Karpas-422 (cell line): ENCODE results near the gene PPM1G. TPM values are rescaled to one million over a fixed set of nuclear protein-coding genes. Genes with fewer than 3 reads are reported as not detected.

ENCODE experiments used
- DNase-seq: peaks from one replicate; pipeline ENCODE4 v3.0.0-alpha.2; 2015
- H2AFZ ChIP-seq: fragments of 200-600 bp; sonication (generic); 2 replicates; pipeline ENCODE4 v1.6.1; 2014; ENCODE audit warnings: antibody characterized with exemption, low read length, mixed read lengths
- H3K27ac ChIP-seq: fragments of 200-600 bp; sonication (generic); 2 replicates; pipeline ENCODE4 v1.5.1; 2014; ENCODE audit warnings: mild to moderate bottlenecking, low read length, moderate library complexity
- H3K27me3 ChIP-seq: fragments of 200-600 bp; sonication (generic); 2 replicates; pipeline ENCODE4 v1.6.1; 2014; ENCODE audit warnings: low read length, mixed read lengths
- H3K36me3 ChIP-seq: fragments of 200-600 bp; sonication (generic); 2 replicates; pipeline ENCODE4 v1.6.1; 2014; ENCODE audit warnings: low read length, mixed read lengths; ENCODE audit not compliant: insufficient read depth
- H3K4me1 ChIP-seq: fragments of 200-600 bp; sonication (generic); 2 replicates; pipeline ENCODE4 v1.6.1; 2014; ENCODE audit warnings: mild to moderate bottlenecking, low read length, mixed read lengths
- H3K4me2 ChIP-seq: fragments of 200-600 bp; sonication (generic); 2 replicates; pipeline ENCODE4 v1.6.1; 2014; ENCODE audit warnings: low read length, low read depth, mild to moderate bottlenecking; ENCODE audit not compliant: poor library complexity, severe bottlenecking
- H3K4me3 ChIP-seq: fragments of 200-600 bp; sonication (generic); 2 replicates; pipeline ENCODE4 v1.5.1; 2014; ENCODE audit warnings: mild to moderate bottlenecking, antibody characterized with exemption, low read length, mixed read lengths
- H3K79me2 ChIP-seq: fragments of 200-600 bp; sonication (generic); 2 replicates; pipeline ENCODE4 v1.6.1; 2014; ENCODE audit warnings: mild to moderate bottlenecking, low read length, mixed read lengths
- H3K9ac ChIP-seq: fragments of 200-600 bp; sonication (generic); 2 replicates; pipeline ENCODE4 v1.6.0; 2014; ENCODE audit warnings: low read length
- H3K9me2 ChIP-seq: fragments of 200-600 bp; sonication (generic), shearing (Covaris generic); replicated peaks from 2 replicates; pipeline ENCODE4 v1.6.0; 2014; ENCODE audit warnings: mild to moderate bottlenecking, low read length, moderate library complexity; ENCODE audit not compliant: insufficient read depth
- H3K9me3 ChIP-seq: fragments of 300-700, 200-600 bp; sonication (generic); 2 replicates; pipeline ENCODE4 v1.6.1; 2014; ENCODE audit warnings: low read length, mixed read lengths
- H4K20me1 ChIP-seq: fragments of 200-600 bp; sonication (generic); 2 replicates; pipeline ENCODE4 v1.6.1; 2014; ENCODE audit warnings: mild to moderate bottlenecking, antibody characterized with exemption, low read length, low read depth; ENCODE audit not compliant: insufficient read depth
- total RNA-seq: library from RNA; depleted of rRNA; stranded (reverse); fragments of >200 nt; shearing (Covaris generic); gene quantifications from 2 replicates; pipeline ENCODE4 v1.2.3, GENCODE V29; 2014; ENCODE audit warnings: low replicate concordance

PPM1G gene
- total RNA-seq, 1 experiment from 2014 or later = 66.9 TPM

DNA sequence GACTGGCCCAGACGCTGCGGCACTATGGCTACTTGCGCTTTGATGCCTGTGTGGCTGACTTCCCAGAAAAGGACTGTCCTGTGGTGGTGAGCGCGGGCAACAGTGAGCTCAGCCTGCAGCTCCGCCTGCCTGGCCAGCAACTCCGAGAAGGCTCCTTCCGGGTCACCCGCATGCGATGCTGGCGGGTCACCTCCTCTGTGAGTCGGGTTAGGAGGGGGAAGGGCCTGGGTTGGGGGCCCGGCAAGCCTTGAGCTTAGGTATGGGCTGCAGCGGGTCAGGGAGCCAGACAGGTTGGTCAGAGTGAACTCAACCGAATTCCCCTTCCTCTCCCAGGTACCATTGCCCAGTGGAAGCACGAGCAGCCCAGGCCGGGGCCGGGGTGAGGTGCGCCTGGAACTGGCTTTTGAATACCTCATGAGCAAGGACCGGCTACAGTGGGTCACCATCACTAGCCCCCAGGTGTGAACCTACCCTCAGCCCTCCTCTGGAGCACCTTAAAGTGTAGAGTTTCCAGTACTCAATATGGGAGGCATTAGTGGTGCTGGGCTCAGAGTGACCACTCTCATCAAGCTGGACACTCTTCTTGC lies 33.8 kb downstream of the PPM1G start:
- H3K9me3 ChIP-seq = no peaks in the 10 kb centered on the region
- peaks cover 26% of the 10 kb centered on the region for H3K36me3 ChIP-seq
- no peak overlapping the region for H2AFZ ChIP-seq
- peaks cover 32% of the 10 kb centered on the region for H3K4me1 ChIP-seq
- H3K9me2 ChIP-seq = no peaks in the 10 kb centered on the region
- H4K20me1 ChIP-seq = no peaks in the 10 kb centered on the region
- peaks cover 30% of the 10 kb centered on the region for H3K79me2 ChIP-seq
- no peak overlapping the region for H3K9ac ChIP-seq
- H3K4me3 ChIP-seq = no peak overlapping the region
- H3K27me3 ChIP-seq = no peaks in the 10 kb centered on the region
- H3K4me2 ChIP-seq = no peak overlapping the region
- DNase-seq = no peak
- no peak overlapping the region for H3K27ac ChIP-seq

DNA sequence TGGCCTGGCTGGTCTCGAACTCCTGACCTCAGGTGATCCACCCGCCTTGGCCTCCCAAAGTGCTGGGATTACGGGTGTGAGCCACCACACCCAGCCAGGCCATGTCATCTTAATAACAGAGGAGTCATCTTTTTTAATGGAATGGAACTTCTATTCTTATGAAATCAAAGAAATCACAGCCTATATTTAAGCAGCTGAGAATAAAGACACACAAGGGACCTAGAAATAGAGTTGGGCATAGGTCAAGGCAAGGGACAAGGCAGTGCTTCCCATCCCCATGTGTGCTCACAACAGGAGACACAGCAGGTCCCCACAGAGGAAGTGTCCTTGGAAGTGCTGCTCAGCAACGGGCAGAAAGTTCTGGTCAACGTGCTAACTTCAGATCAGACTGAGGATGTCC lies 35.8 kb downstream of the PPM1G start:
- Histone ChIP-seq H3K9me2 (no peaks in the 10 kb centered on the region), H3K36me3 (peaks cover 28% of the 10 kb centered on the region), H3K4me1 (peaks cover 27% of the 10 kb centered on the region), H2AFZ (no peak overlapping the region), H3K9ac (no peak overlapping the region), H3K27me3 (no peaks in the 10 kb centered on the region), H3K27ac (no peak overlapping the region), H4K20me1 (no peaks in the 10 kb centered on the region), H3K4me3 (no peak overlapping the region), H3K79me2 (peaks cover 46% of the 10 kb centered on the region), H3K9me3 (no peaks in the 10 kb centered on the region), H3K4me2 (no peak overlapping the region)
- DNase-seq = no peak

GRCh38 chr2:27372937-27373336 lies 36.5 kb downstream of the PPM1G start:
- no peaks in the 10 kb centered on the region for H3K9me2 ChIP-seq
- H3K4me3 ChIP-seq = no peak overlapping the region
- no peak overlapping the region for H3K9ac ChIP-seq
- DNase-seq = no peak
- H3K36me3 ChIP-seq = peaks cover 31% of the 10 kb centered on the region
- H4K20me1 ChIP-seq = no peaks in the 10 kb centered on the region
- no peak overlapping the region for H2AFZ ChIP-seq
- H3K27ac ChIP-seq = no peak overlapping the region
- peaks cover 32% of the 10 kb centered on the region for H3K4me1 ChIP-seq
- H3K4me2 ChIP-seq = no peak overlapping the region
- no peaks in the 10 kb centered on the region for H3K9me3 ChIP-seq
- no peaks in the 10 kb centered on the region for H3K27me3 ChIP-seq
- H3K79me2 ChIP-seq = peaks cover 48% of the 10 kb centered on the region

DNA sequence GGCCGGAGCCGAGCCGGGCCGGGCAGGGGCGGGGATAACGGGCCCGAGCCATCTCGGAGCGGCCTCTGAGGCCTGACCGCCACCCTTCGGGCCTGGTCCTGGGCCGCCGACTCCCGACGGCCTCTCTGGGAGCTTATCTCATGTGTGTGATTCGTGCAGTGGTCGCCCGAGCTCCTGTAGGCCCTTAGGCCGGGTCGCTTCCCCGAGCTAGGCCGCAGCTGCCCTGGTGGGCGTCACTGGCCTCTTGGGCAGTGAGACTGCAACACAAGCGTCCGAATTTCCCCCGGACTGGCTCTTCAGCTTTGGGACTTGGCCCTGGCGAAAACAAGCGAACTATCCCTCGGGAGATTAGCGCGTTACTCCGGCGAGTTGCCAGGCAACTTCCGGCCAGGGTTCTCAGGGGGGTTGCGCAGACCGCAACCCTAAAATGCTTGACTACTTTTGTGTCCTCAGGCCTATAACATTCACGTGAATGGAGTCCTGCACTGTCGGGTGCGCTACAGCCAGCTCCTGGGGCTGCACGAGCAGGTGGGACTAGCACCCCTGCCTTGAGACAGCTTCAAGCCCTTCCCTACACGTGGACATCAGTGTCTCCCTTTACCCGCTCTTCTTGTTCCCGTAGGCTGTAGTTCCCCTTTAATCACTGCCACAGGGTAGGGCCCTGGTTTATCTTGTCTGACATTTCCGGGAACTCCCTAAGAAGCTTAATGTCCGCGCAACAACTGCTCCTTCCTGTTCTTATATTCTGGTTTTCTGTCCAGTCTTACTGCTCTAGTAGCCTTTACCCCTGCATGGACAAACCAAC lies 38.4 kb downstream of the PPM1G start:
- Histone ChIP-seq H3K9me3 (no peaks in the 10 kb centered on the region), H3K36me3 (peaks cover 41% of the 10 kb centered on the region), H2AFZ (no peak overlapping the region), H3K4me3 (peak overlapping the region; percentile 95), H3K79me2 (peaks cover 48% of the 10 kb centered on the region), H3K4me1 (peaks cover 32% of the 10 kb centered on the region), H3K4me2 (peak overlapping the region; percentile 100), H3K9ac (peak overlapping the region; percentile 97), H3K27ac (peak overlapping the region; percentile 87), H4K20me1 (no peaks in the 10 kb centered on the region), H3K9me2 (no peaks in the 10 kb centered on the region), H3K27me3 (no peaks in the 10 kb centered on the region)
- peak; percentile 92 for DNase-seq

DNA sequence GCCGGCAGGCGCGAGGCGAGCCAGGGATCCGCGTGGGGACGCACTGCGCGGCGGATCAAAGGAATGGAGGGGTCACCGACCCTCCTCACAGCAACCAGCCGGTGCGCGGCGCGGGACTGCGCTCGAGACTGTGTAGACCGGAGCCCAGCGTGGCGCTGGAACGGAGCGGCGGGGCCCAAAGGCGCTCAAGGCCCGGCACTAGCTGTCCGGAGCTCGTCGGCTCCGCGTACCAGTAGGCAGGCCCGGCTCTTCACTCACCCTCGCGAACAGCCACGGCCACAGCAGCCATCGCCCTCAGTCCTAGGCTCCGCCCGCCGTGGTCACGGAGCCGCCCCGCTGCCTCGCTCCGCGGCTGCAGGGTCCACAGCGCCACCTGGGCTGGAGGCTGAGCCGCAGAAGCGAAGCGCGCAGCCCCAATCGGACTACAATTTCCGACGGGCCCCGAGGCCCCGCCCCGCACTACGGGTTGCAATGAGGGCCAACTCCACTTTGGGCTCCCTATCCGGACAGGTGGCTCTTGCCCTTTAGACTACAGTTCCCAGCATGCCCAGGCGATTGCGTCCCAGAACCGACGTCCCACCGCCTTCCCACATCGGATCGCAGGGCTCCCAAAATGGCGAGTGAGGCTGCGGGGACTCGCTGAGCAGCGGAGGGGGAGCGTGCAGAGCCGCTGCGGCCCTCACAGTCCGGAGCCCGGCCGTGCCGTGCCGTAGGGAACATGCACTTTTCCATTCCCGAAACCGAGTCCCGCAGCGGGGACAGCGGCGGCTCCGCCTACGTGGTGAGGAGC lies 39.2 kb downstream of the PPM1G start, which contains the start of the genes EIF2B4 and SNX17:
TSS of gene EIF2B4 (minus strand) at position 313 of the 790 bp plus-strand sequence. CDS start at position 289, 24 bp downstream.
TSS of gene SNX17 (plus strand) at position 591 of the 790 bp plus-strand sequence. CDS start at position 719, 128 bp downstream.
- Histone ChIP-seq H2AFZ (peak within 1 kb of the TSS; percentile 79; the same call in 1 of the 2 replicates), H3K4me3 (peak within 1 kb of the TSS; percentile 95), H3K79me2 (peaks cover 48% of the 10 kb centered on the region), H3K36me3 (peaks cover 38% of the 10 kb centered on the region), H4K20me1 (no peaks in the 10 kb centered on the region), H3K4me2 (peak within 1 kb of the TSS; percentile 100), H3K9me2 (no peaks in the 10 kb centered on the region), H3K27ac (peak within 1 kb of the TSS; percentile 87), H3K9me3 (no peaks in the 10 kb centered on the region), H3K9ac (peak within 1 kb of the TSS; percentile 97), H3K4me1 (peaks cover 32% of the 10 kb centered on the region), H3K27me3 (no peaks in the 10 kb centered on the region)
- DNase-seq = peak; percentile 100

DNA sequence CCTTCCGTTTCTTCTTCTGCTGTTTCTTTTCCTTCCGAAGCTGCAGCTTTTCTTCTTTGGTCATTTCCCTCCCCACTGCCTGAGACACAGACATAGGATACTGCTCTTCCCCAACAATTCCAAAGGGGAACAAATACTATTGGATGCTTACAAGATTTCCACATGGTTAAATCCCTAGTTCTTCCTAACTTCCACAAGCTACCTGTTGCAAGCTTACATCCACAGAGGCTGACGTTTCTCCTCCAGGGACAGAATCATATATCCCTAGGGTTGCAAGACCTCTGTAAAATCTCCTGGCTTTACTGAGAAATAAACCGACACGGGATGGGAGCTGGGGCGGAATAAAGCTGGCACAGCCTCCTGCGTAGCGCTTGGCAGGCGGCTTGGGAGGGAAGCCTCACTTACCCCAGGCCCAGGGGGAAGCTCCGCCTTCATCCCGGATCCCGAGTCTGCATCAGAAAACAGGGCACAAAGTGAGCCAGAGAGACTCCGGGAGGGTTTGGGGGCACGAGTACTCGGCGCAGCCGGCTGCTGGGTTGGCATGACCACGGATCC lies 39.8 kb downstream of the PPM1G start:
- no peaks in the 10 kb centered on the region for H3K9me3 ChIP-seq
- H2AFZ ChIP-seq = peak overlapping the region; percentile 79; the same call in 1 of the 2 replicates
- H3K9ac ChIP-seq = peak overlapping the region; percentile 92
- H3K27ac ChIP-seq = peak overlapping the region; percentile 59
- H3K9me2 ChIP-seq = no peaks in the 10 kb centered on the region
- peaks cover 40% of the 10 kb centered on the region for H3K36me3 ChIP-seq
- no peaks in the 10 kb centered on the region for H4K20me1 ChIP-seq
- H3K4me2 ChIP-seq = peak overlapping the region; percentile 99
- peaks cover 48% of the 10 kb centered on the region for H3K79me2 ChIP-seq
- no peaks in the 10 kb centered on the region for H3K27me3 ChIP-seq
- no peak for DNase-seq
- peak overlapping the region; percentile 95 for H3K4me3 ChIP-seq
- peaks cover 32% of the 10 kb centered on the region for H3K4me1 ChIP-seq

DNA sequence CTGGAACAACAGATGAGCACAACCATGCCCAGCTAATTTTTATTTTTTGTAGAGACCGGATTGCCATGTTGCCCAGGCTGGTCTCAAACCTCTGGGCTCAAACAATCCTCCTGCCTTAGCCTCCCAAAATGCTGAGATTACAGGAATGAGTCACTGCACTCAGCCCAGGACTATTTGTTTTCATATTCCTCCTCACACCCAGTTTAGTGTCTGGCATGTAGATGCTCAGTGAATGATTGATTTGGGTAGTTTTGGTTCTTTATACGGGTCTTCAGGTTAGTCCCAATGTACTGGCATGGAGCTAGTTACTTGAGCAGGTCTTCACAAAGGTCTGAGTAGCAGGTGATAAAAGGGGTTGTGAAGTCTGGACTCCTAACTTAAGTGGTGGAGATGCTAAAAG lies 45.5 kb downstream of the PPM1G start:
- peaks cover 9% of the 10 kb centered on the region for H3K4me1 ChIP-seq
- no peak overlapping the region for H3K4me2 ChIP-seq
- H3K9me2 ChIP-seq = no peaks in the 10 kb centered on the region
- DNase-seq = no peak
- H3K9me3 ChIP-seq = no peaks in the 10 kb centered on the region
- no peak overlapping the region for H2AFZ ChIP-seq
- peaks cover 36% of the 10 kb centered on the region for H3K36me3 ChIP-seq
- H4K20me1 ChIP-seq = no peaks in the 10 kb centered on the region
- H3K9ac ChIP-seq = no peak overlapping the region
- H3K4me3 ChIP-seq = no peak overlapping the region
- H3K79me2 ChIP-seq = peaks cover 6% of the 10 kb centered on the region
- no peaks in the 10 kb centered on the region for H3K27me3 ChIP-seq
- no peak overlapping the region for H3K27ac ChIP-seq
